ENCODE measurements around the gene HSF5. TPM values are rescaled to one million over a fixed set of nuclear protein-coding genes. Genes with fewer than 3 reads are reported as not detected.

Gene HSF5
- total and polyA plus RNA-seq, 4 donors = 0.09 to 0.17 TPM; not detected in 2

GRCh38 chr17:58403311-58403710 is 84.9 kb downstream of the HSF5 start:
- H3K4me1 ChIP-seq (ENCODE audit: control insufficient read depth in 4 of 4, insufficient read depth in 4 of 4, low read length in 3 of 4) = peaks cover 0 to 9% (median 2%) of the 10 kb centered on the region in 4 donors
- no peak for DNase-seq (ENCODE audit: low spot score)
- H3K27ac ChIP-seq (ENCODE audit: low read depth in 1 of 2, low read length in 2 of 2) = no peak overlapping the region
- TF ChIP-seq FOXA1 (IDR thresholded peaks at IDR 0.05) (no peak), TAF1 (conservative IDR thresholded peaks at IDR 0.05) (no peak), GABPA (IDR thresholded peaks at IDR 0.05 in 1 of 2, conservative IDR thresholded peaks at IDR 0.05 in 1 of 2) (no peak), RXRA (IDR thresholded peaks at IDR 0.05) (no peak), FOXA2 (IDR thresholded peaks at IDR 0.05) (no peak), HNF4A (conservative IDR thresholded peaks at IDR 0.05) (no peak)
- TF ChIP-seq, protein P1, sequence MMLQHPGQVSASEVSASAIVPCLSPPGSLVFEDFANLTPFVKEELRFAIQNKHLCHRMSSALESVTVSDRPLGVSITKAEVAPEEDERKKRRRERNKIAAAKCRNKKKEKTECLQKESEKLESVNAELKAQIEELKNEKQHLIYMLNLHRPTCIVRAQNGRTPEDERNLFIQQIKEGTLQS (IDR thresholded peaks at IDR 0.05) = no peak
- TF ChIP-seq, protein P2, sequence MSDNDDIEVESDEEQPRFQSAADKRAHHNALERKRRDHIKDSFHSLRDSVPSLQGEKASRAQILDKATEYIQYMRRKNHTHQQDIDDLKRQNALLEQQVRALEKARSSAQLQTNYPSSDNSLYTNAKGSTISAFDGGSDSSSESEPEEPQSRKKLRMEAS (IDR thresholded peaks at IDR 0.05) = no peak
- peaks cover 0 to 4% (median 2%) of the 10 kb centered on the region in 4 donors for H3K36me3 ChIP-seq (ENCODE audit: control insufficient read depth in 4 of 4, insufficient read depth in 3 of 4, low read depth in 1 of 4, low read length in 3 of 4)
- H3K9me3 ChIP-seq (ENCODE audit: control insufficient read depth in 4 of 4, low read length in 3 of 4) = no peaks in the 10 kb centered on the region
- WGBS = 83% methylated on average over 6 of the region's 6 CpGs
- H3K4me3 ChIP-seq (ENCODE audit: low read depth in 1 of 3, low read length in 3 of 3) = no peak overlapping the region
- H3K9ac ChIP-seq (ENCODE audit: low read depth in 1 of 2, low read length in 2 of 2) = no peak overlapping the region
- no peaks in the 10 kb centered on the region for H3K27me3 ChIP-seq (ENCODE audit: control insufficient read depth in 4 of 4, insufficient read depth in 4 of 4, low read length in 3 of 4)

DNA sequence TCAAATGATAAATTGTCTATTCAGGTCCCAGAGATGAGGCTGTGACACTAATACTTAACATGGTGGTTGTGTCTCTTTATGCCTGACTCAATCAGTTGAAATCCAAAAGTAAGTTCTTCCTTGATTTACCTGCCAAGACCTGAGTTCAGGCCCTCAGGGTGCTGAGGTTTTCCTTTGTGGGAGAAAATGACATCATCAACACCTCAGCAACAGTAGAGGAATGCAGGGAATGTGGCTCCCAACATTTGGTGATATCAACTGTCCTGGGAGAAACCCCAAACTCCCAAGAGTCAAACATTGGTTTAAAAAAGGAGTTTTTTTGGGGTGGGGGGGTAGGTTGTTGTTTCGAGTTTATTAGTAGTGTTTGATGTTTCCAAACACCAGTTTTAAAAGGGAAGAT is 85.5 kb downstream of the HSF5 start:
- H3K9ac ChIP-seq (ENCODE audit: low read depth in 1 of 2, low read length in 2 of 2) = no peak overlapping the region
- no peaks in the 10 kb centered on the region for H3K9me3 ChIP-seq (ENCODE audit: control insufficient read depth in 4 of 4, low read length in 3 of 4)
- 82% methylated on average over 1 of the region's 1 CpG for WGBS
- H3K36me3 ChIP-seq (ENCODE audit: control insufficient read depth in 4 of 4, insufficient read depth in 3 of 4, low read depth in 1 of 4, low read length in 3 of 4) = peaks cover 0 to 4% (median 2%) of the 10 kb centered on the region in 4 donors
- H3K4me3 ChIP-seq (ENCODE audit: low read depth in 1 of 3, low read length in 3 of 3) = no peak overlapping the region
- no peak for DNase-seq (ENCODE audit: low spot score)
- peaks cover 0 to 9% (median 2%) of the 10 kb centered on the region in 4 donors for H3K4me1 ChIP-seq (ENCODE audit: control insufficient read depth in 4 of 4, insufficient read depth in 4 of 4, low read length in 3 of 4)
- H3K27ac ChIP-seq (ENCODE audit: low read depth in 1 of 2, low read length in 2 of 2) = no peak overlapping the region
- TF ChIP-seq REST (IDR thresholded peaks at IDR 0.05) (no peak), TAF1 (conservative IDR thresholded peaks at IDR 0.05) (no peak), JUND (IDR thresholded peaks at IDR 0.05) (no peak), ZBTB33 (IDR thresholded peaks at IDR 0.05) (no peak)
- no peaks in the 10 kb centered on the region for H3K27me3 ChIP-seq (ENCODE audit: control insufficient read depth in 4 of 4, insufficient read depth in 4 of 4, low read length in 3 of 4)

DNA sequence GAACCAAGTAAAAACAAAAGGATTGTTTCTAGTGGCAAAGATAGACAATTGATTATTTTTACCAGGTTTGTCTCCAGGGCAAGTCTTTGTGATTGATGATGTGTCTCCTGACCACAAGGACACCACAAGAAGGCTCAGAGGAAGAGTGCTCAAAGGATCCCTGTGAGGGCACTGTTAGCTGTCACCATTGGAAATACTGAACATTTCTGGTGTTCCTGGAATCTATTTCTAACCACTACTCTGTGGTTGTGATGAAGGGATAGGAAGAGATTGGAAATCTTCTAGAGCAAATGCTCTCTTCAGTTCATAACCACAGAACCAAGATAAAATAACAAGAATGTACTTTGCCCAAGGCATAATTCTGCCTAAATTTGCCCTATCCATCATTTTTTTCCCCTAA is 86.2 kb downstream of the HSF5 start:
- Histone ChIP-seq H3K4me3 (ENCODE audit: low read depth in 1 of 3, low read length in 3 of 3) (no peak overlapping the region), H3K27me3 (ENCODE audit: control insufficient read depth in 4 of 4, insufficient read depth in 4 of 4, low read length in 3 of 4) (no peaks in the 10 kb centered on the region), H3K36me3 (ENCODE audit: control insufficient read depth in 4 of 4, insufficient read depth in 3 of 4, low read depth in 1 of 4, low read length in 3 of 4) (peaks cover 0 to 4% (median 2%) of the 10 kb centered on the region in 4 donors), H3K9me3 (ENCODE audit: control insufficient read depth in 4 of 4, low read length in 3 of 4) (no peaks in the 10 kb centered on the region), H3K4me1 (ENCODE audit: control insufficient read depth in 4 of 4, insufficient read depth in 4 of 4, low read length in 3 of 4) (peaks cover 0 to 9% (median 2%) of the 10 kb centered on the region in 4 donors), H3K9ac (ENCODE audit: low read depth in 1 of 2, low read length in 2 of 2) (no peak overlapping the region), H3K27ac (ENCODE audit: low read depth in 1 of 2, low read length in 2 of 2) (no peak overlapping the region)
- no peak for DNase-seq (ENCODE audit: low spot score)
- no peak for TF ChIP-seq RAD21 (IDR thresholded peaks at IDR 0.05)
- no peak for TF ChIP-seq NR2F2 (IDR thresholded peaks at IDR 0.05)
- no peak for TF ChIP-seq SP1 (IDR thresholded peaks at IDR 0.05)
- no peak for TF ChIP-seq HNF4A (conservative IDR thresholded peaks at IDR 0.05)
- no peak for TF ChIP-seq GABPA (IDR thresholded peaks at IDR 0.05 in 1 of 2, conservative IDR thresholded peaks at IDR 0.05 in 1 of 2)
- no peak for TF ChIP-seq JUND (IDR thresholded peaks at IDR 0.05)
- TF ChIP-seq HNF4G (IDR thresholded peaks at IDR 0.05) = no peak
- TF ChIP-seq ZBTB33 (IDR thresholded peaks at IDR 0.05) = no peak
- no peak for TF ChIP-seq YY1 (IDR thresholded peaks at IDR 0.05)
- no peak for TF ChIP-seq REST (IDR thresholded peaks at IDR 0.05)
- TF ChIP-seq, protein P2 (IDR thresholded peaks at IDR 0.05) = no peak

Measured in liver (tissue), 9 donors.